GM19240 (cell line): ENCODE data around the gene LCMT1.
"Not testable (repeated sequence)": the region's sequence is repeated elsewhere in the genome, so short reads cannot be mapped to it uniquely, and the experiment has no call there.

ENCODE experiments used
- DNase-seq: peaks from one replicate; pipeline ENCODE4 v3.0.0; 2011; ENCODE audit warnings: low spot score; ENCODE audit not compliant: insufficient read length

LCMT1 gene

DNA sequence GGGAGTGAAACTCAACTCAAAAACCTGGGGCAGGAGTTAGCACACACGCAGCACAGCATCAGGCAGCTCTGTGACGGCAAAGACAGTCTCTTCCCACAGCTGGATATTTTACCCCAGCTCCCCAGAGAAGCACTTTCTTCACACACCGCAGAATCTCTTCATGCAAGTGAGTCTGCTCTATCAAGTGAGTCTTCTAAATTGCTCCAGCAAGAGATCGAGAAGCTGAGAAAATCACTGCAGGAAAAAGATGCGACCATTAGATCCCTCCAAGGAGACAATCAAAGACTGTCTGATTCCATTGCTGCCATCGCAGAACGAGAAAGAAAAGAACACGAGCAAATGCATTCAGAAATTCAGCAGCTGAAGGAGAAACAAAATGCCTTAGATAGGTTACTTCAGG, 16.9 kb upstream of the LCMT1 start:
- no peak for DNase-seq

DNA sequence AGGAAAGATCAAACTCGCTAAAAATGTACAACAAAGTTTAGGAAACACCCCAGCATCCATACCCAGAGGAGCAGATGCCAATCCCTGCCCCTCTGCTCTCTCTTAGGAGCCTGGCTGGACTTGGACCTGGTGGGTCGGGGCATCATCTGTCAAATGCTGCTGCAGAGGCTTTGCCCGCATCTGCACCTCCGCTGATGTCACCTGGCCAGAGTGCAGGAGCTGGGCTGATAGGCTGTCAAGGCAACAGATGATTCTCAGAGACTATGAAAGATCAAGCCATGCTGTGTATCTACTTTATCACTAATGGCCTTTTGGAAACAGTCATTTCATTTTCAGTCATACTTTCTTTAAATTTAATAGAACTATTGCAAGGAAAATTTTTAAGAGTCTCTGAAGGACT, 15.9 kb upstream of the LCMT1 start:
- DNase-seq, result no peak

GRCh38 chr16:25097276-25097975, 14.1 kb upstream of the LCMT1 start:
- DNase-seq, result no peak

- DNase-seq, result no peak
These were observed 11.0 kb upstream of the LCMT1 start for GRCh38 chr16:25100511-25100910.

DNA sequence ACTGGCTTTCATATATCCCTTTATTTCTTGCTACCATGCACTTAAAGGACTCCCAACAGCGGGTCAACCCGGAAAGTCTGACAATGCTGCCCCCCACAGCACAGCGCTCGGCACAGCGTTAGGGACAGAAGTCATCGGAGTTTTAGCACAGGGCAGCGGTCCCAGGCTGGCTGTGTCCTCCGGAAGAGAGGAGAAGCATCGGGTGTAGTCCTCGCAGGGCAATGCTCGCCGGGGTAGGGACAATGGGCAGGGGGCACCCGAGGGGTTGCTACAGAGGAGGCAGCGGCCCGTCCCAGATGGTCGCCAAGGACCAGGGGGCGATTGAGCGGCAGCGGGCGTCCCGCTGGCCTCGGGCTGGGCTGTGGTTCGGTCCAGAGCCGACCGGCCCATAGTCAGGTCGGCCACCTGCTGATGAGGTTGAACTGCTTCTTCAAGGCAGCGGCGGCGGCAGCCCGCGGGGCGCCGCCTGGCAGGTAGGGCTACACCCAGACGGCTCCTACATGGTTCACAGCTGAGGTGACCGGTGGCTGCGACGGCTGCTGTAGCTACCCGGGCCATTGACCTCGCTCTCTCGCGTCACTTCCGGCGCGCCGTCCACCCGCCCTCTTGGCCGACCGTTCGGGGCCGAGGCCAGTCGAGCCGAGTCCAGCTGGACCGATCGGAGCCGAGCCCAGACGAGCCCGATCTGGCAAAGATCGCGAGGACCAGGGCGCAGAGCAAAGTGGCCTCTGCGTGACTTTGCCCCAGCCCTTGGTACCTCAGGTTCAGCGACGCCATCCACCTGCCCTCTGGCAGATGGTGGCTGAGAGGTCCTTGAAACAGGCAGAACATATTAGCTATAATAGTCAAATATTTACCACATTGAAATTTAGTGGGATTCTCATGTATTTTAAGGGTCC, 4.7 kb upstream of the LCMT1 start:
- DNase-seq, result peak; percentile 72

GRCh38 chr16:25107466-25107792, 4.1 kb upstream of the LCMT1 start:
- no peak for DNase-seq

DNA sequence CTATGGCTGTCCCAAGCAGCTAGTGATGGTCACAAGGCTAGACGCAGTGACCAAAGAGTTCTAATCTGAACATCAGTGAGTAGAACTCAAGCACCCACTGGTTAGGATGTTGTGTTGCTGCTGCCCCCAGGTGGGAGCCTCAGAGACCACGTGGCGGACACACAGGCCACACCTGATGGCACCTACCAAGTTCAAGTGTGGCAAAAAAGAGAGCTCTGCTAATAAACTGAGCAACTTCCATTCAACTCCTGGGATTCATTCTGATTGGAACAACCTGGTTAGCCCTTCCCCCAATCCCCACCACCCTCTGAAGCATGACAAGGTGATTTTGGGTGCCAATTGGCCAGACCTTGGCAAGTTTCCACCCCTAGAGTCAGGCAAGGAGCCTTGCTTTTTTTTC, 3.5 kb upstream of the LCMT1 start:
- no peak for DNase-seq

DNA sequence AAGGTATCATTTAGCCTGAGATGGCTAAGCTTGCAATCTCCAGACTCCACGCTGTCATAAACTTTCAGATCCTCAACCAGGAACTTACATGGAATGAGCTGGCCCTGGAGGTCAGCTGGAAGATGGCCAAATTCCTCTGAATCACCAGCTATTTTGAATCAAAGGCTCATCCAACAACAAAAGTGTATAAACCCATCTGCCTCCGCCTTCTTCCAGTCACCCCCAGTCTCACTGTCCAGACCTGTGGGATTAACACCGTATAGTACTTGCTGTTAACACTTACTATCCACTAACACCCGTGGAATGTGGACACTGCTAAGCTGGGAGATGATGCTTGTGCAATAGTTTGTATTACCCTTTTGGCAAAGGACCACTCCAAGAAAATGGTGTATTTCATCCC, 1.9 kb upstream of the LCMT1 start:
- no peak for DNase-seq

- no peak for DNase-seq
These were observed 1.1 kb upstream of the LCMT1 start for GRCh38 chr16:25110387-25110947.

DNA sequence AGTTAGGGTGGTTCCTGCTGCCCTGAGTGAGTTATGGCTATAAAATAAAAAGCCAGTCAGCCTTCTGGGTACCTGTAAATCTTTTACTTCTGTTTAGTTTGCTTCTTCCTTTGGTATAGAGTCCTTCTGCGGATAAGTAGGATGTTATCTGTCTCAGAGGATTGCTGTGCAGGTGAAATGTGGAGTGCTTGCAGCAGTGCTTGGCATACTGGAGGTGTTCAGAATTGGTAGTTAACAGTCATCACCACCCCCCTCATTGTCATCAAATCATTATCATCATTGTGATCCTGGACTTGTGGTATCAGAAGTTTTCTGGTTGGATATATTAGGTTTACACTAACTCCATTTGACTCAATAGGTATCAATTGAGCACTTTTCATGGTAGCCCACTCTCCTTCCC, 2.6 kb downstream of the LCMT1 start:
- DNase-seq, result no peak

- no peak for DNase-seq
These were observed 7.5 kb downstream of the LCMT1 start for GRCh38 chr16:25118851-25119578.

DNA sequence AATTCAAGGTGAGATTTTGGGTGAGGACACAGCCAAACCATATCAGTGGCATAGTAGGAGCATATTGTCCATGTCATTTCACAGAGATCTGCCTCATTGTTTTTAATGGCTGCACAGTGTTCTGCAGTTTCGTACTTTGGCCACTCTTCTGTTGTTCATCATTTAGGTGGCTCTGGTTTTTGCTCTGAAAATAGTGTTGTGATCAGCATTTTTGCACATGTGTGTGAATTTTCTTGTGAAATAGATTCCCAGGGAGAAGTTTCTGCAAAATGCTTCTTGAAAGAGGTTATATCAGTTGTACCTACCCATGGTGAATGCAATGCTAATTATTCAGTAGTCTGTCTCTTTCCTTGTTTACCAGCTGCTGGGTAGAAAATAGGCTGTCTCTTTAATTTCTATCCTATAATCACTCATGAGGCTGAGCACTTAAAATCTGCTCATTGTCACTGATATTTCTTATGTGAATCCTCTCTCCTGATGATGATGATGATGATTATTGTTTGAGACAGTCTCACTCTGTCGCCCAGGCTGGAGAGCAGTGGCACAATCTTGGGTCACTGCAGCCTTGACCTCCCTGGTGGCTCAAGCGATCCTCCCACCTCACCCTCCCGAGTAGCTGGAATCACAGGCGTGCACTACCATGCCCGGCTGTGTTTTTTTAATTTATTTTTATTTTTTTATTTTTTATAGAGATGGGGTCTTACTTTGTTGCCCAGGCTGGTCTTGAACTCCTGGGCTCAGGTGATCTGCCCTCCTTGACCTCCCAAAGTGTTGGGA, 10.5 kb downstream of the LCMT1 start:
- no peak for DNase-seq

DNA sequence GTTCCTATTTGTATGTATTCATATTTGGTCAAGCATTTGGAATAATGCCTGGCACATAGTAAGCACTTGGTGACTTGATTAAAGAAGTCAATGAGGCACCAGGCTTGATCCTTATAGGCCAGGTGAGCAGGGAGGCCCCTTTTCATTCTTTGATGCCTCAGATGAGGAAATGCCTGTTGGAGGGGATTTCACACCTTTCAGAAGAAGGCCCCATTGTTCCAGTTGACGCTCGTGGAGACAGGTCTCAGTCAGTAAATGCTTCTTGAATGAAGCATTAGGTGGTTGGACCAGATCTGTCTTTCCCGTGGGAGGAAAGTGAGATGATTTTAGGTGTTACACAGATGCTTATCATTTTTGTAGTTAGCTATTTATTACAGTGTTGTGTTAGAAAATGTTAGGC, 13.0 kb downstream of the LCMT1 start:
- DNase-seq, result no peak

DNA sequence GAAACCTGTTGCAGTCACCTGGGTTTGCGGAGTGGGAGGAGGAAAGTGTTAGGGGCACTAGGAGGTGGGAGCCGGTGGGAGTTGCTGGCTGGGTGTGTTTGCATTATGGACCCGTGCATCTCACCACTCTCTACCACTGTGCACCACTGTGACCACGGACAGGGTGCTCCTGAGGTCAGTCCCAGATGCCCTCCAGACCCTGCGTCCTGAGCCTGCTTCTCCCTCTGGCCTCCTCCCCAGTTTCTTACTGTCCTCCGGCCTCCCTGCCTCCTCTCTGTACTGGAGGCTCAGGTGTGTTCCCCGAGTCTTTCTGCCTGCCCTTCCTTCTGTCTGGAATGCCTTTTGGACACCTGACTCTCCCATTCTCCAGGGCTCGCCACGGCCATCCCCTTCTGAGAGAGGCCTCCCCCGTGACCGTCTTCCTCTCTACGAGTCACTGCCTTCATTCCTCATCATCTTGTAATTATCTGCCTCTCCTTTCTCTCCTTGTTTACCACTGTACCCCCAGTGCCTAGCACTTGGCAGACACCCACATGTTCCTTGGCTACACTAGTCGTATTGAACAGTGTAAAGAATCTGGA, 14.6 kb downstream of the LCMT1 start:
- DNase-seq, result not testable (repeated sequence)

GRCh38 chr16:25126820-25127232, 15.3 kb downstream of the LCMT1 start:
- no peak for DNase-seq

- DNase-seq, result not testable (repeated sequence)
These were observed 21.2 kb downstream of the LCMT1 start for GRCh38 chr16:25132751-25133150.

- no peak for DNase-seq
These were observed 22.7 kb downstream of the LCMT1 start for GRCh38 chr16:25134166-25134700.

- no peak for DNase-seq
These were observed 23.8 kb downstream of the LCMT1 start for GRCh38 chr16:25135254-25135878.

- no peak for DNase-seq
These were observed 26.6 kb downstream of the LCMT1 start for GRCh38 chr16:25138130-25138529.

DNA sequence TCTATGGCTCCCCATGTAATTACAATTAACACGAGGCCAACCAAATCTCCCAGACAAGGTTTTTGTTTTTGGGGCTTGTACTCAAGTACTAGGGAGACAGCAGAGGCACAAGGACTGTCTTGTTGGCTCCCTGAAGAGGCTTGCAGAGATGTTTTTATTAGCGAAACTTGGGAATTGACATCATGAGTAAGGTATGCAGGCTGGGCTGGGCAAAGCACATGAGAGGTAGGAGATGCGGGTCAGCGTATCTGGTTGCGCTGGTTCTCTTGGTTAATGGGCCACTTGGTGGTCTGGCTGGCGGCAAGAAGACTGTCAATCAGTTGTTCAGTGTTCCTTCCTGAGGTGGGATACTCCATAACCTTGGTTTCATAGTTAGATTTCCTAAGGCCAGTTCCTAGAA, 28.9 kb downstream of the LCMT1 start:
- DNase-seq, result no peak
